HG03439 (cell line): ENCODE data around the gene SDF4.

Experiments
- ATAC-seq: cut with Tn5 transposase; IDR thresholded peaks from one replicate; pipeline ENCODE4 v1.9.1; 2021; ENCODE audit warnings: mild to moderate bottlenecking, moderate library complexity; ENCODE audit not compliant: unreplicated experiment

The SDF4 gene, protein sequence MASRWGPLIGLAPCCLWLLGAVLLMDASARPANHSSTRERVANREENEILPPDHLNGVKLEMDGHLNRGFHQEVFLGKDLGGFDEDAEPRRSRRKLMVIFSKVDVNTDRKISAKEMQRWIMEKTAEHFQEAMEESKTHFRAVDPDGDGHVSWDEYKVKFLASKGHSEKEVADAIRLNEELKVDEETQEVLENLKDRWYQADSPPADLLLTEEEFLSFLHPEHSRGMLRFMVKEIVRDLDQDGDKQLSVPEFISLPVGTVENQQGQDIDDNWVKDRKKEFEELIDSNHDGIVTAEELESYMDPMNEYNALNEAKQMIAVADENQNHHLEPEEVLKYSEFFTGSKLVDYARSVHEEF

GRCh38 chr1:1231400-1232207 is at the start of gene SDF4:
SDF4 (minus strand) TSS chr1:1232001; CDS start chr1:1228772, 3,229 bp downstream.
- ATAC-seq, result peak; percentile 88

GRCh38 chr1:1280782-1281481 is 49.1 kb upstream of the SDF4 start:
- no peak for ATAC-seq

- ATAC-seq, result no peak
Measured at GRCh38 chr1:1279028-1279427, 47.2 kb upstream of the SDF4 start.

GRCh38 chr1:1278620-1279019 is 46.8 kb upstream of the SDF4 start:
- ATAC-seq, result no peak

- ATAC-seq, result no peak
Measured at GRCh38 chr1:1275836-1276235, 44.0 kb upstream of the SDF4 start.

- ATAC-seq, result no peak
Measured at GRCh38 chr1:1274931-1275431, 43.2 kb upstream of the SDF4 start.

DNA sequence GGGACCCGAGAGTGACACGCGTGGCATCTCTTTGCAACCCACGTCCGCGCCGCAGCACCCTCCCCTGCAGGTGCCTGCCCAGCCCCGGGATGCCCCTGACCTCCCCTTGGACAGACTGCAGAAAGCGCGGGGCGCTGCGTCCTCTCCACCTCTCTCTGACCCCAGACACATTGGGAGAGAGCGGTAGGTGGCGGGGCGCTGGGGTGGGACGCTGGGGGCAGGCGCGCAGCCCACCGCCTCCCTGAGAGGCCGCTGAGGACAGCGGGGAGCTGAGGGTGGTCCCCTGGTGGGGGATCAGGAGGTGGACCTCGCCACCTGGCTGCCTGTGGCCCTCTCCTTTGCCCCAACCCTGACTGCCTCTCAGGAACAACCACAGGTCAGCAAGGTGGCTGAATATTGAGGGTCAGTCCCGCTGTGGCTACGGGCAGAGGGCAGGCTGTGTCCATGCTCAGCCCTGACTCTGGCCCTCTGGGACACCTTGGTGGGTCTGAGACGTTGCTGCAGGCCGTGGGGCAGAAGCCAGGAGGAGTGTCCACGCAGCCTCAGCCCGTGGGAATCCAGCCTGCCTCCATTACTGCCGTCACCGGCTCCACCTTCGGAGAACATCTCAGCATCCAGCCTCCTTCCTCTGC is 42.6 kb upstream of the SDF4 start:
- ATAC-seq, result no peak

DNA sequence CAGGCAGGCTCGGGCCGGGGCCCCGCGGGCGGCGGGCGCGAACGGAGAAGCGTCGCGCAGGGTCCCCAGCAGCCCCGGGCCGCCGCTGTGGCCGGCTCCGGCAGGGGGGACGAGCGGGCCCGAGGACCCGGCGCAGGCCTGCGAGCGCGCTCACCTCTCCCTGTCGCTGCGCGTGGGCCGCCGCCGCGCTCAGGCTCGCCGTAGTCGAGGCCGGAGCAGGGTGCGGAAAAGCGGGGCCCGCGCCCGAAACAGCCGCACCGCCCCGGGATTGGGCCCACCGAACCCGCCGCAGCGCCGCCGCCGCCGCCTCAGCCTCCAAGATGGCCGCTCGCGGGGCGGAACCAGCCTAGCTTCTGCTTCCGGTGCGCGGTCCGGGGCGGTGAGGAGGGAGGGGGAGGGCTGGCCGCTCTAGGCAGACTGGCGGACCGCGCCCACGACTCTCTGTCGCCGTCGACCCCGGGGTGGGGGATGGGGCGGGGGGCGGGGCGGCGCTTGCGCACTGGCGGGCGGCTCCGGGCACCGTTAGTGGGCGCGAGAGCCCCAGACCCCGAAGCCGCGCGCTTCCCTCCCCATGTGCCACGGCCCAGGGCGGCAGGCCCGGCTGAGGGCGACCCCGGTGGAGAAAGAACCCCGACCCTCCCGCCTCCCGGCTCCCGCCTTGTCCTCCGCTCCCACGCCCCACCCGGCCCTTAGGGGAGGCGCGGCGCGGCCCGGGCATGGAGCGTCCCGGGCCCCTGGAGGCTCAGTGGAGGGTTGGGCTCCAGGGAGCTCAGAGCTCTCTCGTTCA is 41.9 kb upstream of the SDF4 start, which contains the start of gene UBE2J2:
Gene UBE2J2 (minus strand): TSS at position 343 of the 787 bp plus-strand sequence. CDS start 5,862 bp downstream, outside the sequence.
- ATAC-seq, result peak; percentile 70

DNA sequence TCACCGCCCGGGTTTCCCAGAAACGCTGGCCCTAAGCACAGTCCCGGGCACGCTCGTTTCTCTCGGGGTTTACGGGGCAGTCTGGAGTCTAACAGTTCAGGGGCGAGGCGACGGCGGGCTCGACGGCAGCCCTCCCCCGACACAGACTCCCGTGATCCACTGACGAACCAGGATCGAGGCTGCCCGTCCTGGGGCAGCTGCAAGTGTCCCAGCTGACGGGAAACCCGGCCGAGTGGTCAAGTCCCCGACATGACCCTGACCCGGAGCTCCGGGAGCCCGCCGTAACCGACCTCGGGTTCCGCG is 41.4 kb upstream of the SDF4 start:
- peak; percentile 21 for ATAC-seq

DNA sequence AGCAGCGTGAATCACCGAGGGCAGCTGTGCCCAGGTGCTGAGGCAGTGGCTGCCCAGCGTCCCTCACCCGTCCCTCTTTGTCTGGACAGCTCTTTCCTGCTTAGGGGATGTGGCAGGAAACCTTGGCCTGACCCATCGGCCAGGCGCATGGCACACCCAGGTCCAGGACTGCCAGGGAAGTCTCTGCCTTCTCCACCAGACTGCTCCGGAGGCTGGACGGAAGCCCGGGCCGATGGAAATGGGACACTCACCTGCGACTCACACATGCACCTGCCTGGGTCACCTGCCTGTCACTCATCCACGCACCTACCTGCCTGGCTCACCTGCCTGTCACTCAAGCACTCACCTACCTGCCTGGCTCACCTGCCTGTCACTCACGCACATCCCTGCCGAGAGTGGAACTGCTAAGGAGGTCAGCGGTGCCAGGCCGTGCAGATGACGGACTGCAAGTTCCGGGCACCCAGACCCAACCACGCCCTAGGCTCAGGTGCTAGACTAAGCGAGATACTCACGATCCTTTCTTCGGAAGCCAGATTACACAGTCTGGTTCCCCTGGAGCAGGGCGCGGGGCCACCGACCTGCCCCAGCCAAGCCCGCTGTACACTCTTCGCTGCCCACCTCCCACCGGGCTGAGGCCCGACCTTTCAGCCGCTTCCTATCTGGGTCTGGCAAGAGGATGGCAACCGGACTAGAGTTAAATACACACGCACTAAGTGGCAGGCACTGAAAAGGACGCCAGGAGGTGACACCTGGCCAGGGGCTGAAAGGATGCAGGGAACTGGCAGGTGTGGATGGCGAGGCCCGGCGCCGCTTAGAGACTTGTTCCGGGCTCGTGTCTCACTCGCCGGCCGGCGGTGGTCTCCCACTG is 40.8 kb upstream of the SDF4 start:
- ATAC-seq, result peak; percentile 10

DNA sequence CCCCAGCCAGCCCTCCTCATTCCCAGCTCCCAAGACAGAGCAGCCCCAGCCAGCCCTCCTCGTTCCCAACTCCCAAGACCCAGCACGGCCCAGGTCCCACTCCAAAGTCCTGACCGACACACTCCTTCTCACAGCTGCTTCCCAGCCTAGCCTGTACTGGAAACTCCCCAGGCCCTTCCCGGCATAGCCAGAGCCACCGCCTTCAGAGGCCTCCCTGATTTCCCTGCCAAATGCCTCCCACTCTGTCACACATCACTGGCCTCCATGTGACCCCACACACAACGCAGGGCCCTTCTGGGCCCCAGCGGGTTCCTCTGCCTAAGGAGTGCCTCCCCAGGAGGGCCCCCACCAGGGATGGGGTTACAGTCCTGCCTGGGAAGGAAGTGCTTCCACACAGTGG is 39.0 kb upstream of the SDF4 start:
- no peak for ATAC-seq

- no peak for ATAC-seq
Measured at GRCh38 chr1:1268284-1268682, 36.5 kb upstream of the SDF4 start.

- no peak for ATAC-seq
Measured at GRCh38 chr1:1267488-1268283, 35.9 kb upstream of the SDF4 start.

DNA sequence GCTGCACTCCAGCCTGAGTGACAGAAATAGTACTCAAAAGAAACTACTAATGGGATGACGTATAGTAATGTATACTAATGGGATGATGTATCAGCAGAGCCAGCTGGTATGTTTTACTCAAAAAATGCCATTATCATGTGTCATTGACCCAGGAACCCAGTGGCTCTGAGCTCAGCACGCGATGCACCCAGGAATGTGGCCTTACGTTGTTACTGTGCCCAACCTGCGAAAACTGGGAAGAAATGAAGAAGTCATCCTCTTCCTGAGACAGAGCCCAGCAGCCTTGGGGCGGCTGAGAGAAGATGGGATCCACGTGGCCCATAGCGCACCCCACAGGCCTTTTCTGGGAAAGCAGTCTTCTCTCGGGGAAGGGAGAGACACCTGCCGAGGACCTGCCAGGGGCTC is 33.1 kb upstream of the SDF4 start:
- no peak for ATAC-seq

DNA sequence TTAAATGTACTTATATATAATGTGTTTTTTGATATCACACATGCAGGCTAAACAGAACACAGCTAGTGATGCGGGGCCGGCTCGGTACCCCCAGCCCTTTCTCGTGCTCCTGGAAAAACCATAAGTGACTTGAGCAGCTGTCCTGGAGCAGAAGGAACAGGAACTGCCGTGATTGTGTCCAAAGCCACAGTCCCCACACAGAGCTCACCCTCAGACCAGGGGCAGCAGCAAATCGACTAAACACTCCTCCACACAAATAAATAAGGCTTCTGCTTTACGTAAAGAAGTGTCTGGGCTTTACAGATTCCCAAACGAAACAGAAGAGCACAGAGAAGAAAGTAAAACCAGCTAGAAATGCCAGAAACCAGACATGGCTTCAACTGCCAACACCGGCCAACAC is 32.2 kb upstream of the SDF4 start:
- no peak for ATAC-seq

- ATAC-seq, result no peak
Measured at GRCh38 chr1:1262758-1263157, 31.0 kb upstream of the SDF4 start.

DNA sequence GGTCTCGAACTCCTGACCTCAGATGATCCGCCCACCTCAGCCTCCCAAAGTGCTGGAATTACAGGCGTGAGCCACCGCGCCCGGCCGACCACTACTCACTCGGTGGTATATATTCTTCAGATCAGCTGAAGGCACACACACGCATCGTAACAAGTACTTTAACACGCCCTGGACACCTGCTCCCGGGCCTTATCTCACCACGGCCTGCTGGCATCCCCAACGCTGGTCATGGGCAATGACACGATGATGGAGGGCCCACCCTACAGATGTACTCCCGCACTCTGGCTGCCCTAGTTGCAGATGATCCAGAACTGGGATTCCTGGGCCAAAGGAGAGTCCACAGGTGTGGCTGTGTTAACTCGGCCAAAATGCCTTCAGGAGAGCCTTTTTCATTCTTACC is 30.3 kb upstream of the SDF4 start:
- no peak for ATAC-seq

DNA sequence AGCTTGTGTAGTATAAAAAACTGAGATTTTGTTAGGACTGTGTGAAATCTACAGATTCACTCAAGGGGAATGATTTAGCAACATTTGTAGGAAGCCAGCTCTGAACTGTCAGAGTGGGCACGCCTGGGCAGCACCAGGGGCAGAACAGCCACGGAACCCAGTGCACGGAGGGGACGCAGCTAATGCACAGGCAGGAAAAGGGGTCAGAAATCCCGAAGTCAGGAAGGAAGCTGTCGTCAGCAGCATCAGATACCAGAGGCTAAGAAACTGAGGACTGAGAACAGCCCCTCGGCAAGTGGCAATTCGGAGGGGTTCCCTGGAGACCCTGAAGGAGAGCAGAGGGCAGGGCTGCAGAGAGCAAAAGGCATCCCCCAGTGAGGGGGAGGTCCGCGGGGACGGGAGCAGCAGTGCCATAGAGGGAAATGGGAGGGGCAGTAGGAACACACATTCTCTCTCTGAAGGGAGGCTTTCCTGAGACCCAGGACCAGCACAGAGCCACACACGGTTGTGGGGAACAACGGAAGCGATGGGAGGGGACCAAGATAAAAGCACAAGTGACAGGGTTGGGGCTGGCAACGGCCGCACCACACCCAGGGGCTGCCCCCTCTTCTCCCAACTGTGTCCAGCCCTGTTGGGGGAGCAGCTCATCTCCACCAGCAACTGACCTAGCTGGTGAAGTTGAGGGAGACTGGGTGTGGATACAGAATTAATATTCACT is 29.2 kb upstream of the SDF4 start:
- ATAC-seq, result no peak
